Sigmoid colon (tissue), 7 donors: ENCODE data around the gene CROT. TPM values are rescaled to one million over a fixed set of nuclear protein-coding genes. Genes with fewer than 3 reads are reported as not detected.

ENCODE experiments used
- DNase-seq: peaks from one replicate; pipeline ENCODE4 v3.0.0-alpha.2; 2019
- H3K27ac ChIP-seq, 4 donors: fragments of 200-600 bp; sonication (generic); one replicate each; pipeline ENCODE4 v1.5.1; 2016 to 2019; ENCODE audit warnings: mild to moderate bottlenecking in 1 of 4
- H3K27me3 ChIP-seq, 3 donors: fragments of 200-600 bp; sonication (generic); one replicate each; pipeline ENCODE4 v1.5.1; 2019; ENCODE audit warnings: mild to moderate bottlenecking in 1 of 3
- H3K36me3 ChIP-seq, 4 donors: fragments of 200-600 bp; sonication (generic); one replicate each; pipeline ENCODE4 v1.5.1; 2016 to 2019
- H3K4me1 ChIP-seq, 4 donors: fragments of 200-600 bp; sonication (generic); one replicate each; pipeline ENCODE4 v1.5.1; 2017 to 2019
- H3K4me3 ChIP-seq, 4 donors: fragments of 200-600 bp; sonication (generic); one replicate each; pipeline ENCODE4 v1.5.1; 2017 to 2019; ENCODE audit warnings: mild to moderate bottlenecking in 2 of 4, moderate library complexity in 1 of 4
- H3K9me3 ChIP-seq, 4 donors: fragments of 200-600 bp in 3 of 4; sonication (generic) in 3 of 4; one replicate each; pipeline versions ENCODE4 v1.5.1 to v1.6.1; 2013 to 2019
- EP300 ChIP-seq, 4 donors: sonication (generic); formaldehyde crosslinking; IDR thresholded peaks; one replicate each; pipeline ENCODE4 v1.6.1; 2017; ENCODE audit warnings: antibody characterized with exemption in 4 of 4
- POLR2A ChIP-seq, 2 donors: fragments of 450-650 bp; IDR thresholded peaks; one replicate each; pipeline ENCODE4 v1.6.1; 2016; ENCODE audit warnings: antibody characterized with exemption in 2 of 2, mild to moderate bottlenecking in 2 of 2, moderate library complexity in 2 of 2
- POLR2AphosphoS5 ChIP-seq, 4 donors: sonication (generic); formaldehyde crosslinking; IDR thresholded peaks; one replicate each; pipeline ENCODE4 v1.6.1; 2017; ENCODE audit warnings: antibody characterized with exemption in 4 of 4
- WGBS, 2 donors: extraction: QIAGEN DNeasy Blood & Tissue Kit; methylation state at CpG; one replicate each; pipeline ENCODE4 v1.1.7; 2013; 5-methylcytosine and 5-hydroxymethylcytosine counted together
- intact Hi-C: fragments of 100-400 bp; cut with DNase I; formaldehyde crosslinking; loops from one replicate; pipeline ENCODE4 v1.15.1; 2023
- polyA plus RNA-seq, 3 donors: library from polyadenylated mRNA; stranded (reverse); fragments of 200-250 nt; gene quantifications; one replicate each; pipeline ENCODE4 v1.2.3, GENCODE V29; 2013
- total RNA-seq, 4 donors: library from RNA; depleted of rRNA; stranded (reverse); fragments of >200 nt; gene quantifications; one replicate each; pipeline ENCODE4 v1.1.0, GENCODE V29; 2016
- TF ChIP-seq, protein P1 (sequence below), 4 experiments: fragments of 450-650 bp in 3 of 4; fragments of 200-600 bp in 1 of 4; IDR thresholded peaks; one replicate each; pipeline ENCODE4 v1.5.1; 2016 to 2019; ENCODE audit warnings: antibody characterized with exemption in 4 of 4, mild to moderate bottlenecking in 3 of 4, moderate library complexity in 2 of 4
- donor health status: healthy with polysubstance abuse.
- donor health status: Bipolar disorder and iron deficiency.
- donor health status: healthy.

CROT gene
- total and polyA plus RNA-seq, 7 donors: 11.9 to 15.6 (median 13.9) TPM

DNA sequence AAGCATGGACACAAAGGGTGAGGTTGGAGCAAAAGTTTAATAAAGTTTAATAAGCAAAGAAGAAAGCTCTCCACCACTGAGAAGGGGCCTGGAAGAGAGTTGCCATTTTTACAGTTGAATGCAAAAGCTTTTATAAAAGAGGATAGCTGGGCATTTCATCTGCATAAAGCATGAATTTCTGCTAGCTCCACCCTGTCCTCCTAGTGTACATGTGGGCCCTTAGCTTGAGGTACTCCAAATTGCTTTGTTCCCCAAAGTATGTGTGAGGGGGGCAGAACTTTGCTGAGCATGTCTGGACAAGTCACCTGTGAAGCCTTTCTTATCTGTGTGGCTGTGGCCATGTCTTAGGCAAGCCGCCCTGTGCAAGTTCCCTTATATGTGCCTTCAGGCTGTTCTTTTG lies 22.6 kb upstream of the CROT start:
- no peak for TF ChIP-seq POLR2A (IDR thresholded peaks at IDR 0.05)
- TF ChIP-seq POLR2AphosphoS5 (IDR thresholded peaks at IDR 0.05): no peak
- no peak for TF ChIP-seq EP300 (IDR thresholded peaks at IDR 0.05)
- TF ChIP-seq, protein P1, sequence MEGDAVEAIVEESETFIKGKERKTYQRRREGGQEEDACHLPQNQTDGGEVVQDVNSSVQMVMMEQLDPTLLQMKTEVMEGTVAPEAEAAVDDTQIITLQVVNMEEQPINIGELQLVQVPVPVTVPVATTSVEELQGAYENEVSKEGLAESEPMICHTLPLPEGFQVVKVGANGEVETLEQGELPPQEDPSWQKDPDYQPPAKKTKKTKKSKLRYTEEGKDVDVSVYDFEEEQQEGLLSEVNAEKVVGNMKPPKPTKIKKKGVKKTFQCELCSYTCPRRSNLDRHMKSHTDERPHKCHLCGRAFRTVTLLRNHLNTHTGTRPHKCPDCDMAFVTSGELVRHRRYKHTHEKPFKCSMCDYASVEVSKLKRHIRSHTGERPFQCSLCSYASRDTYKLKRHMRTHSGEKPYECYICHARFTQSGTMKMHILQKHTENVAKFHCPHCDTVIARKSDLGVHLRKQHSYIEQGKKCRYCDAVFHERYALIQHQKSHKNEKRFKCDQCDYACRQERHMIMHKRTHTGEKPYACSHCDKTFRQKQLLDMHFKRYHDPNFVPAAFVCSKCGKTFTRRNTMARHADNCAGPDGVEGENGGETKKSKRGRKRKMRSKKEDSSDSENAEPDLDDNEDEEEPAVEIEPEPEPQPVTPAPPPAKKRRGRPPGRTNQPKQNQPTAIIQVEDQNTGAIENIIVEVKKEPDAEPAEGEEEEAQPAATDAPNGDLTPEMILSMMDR (IDR thresholded peaks at IDR 0.05): no peak
- DNase-seq: no peak
- Histone ChIP-seq H3K9me3 (peaks cover 0 to 11% (median 9%) of the 10 kb centered on the region in 4 donors), H3K27ac (no peak overlapping the region), H3K27me3 (no peaks in the 10 kb centered on the region), H3K4me1 (no peaks in the 10 kb centered on the region), H3K4me3 (no peak overlapping the region), H3K36me3 (peaks cover 0 to 27% (median 0%) of the 10 kb centered on the region in 4 donors)
- WGBS, 2 donors: 97 to 98% methylated on average over 1 of the region's 1 CpG
- intact Hi-C loops: no loop called here

DNA sequence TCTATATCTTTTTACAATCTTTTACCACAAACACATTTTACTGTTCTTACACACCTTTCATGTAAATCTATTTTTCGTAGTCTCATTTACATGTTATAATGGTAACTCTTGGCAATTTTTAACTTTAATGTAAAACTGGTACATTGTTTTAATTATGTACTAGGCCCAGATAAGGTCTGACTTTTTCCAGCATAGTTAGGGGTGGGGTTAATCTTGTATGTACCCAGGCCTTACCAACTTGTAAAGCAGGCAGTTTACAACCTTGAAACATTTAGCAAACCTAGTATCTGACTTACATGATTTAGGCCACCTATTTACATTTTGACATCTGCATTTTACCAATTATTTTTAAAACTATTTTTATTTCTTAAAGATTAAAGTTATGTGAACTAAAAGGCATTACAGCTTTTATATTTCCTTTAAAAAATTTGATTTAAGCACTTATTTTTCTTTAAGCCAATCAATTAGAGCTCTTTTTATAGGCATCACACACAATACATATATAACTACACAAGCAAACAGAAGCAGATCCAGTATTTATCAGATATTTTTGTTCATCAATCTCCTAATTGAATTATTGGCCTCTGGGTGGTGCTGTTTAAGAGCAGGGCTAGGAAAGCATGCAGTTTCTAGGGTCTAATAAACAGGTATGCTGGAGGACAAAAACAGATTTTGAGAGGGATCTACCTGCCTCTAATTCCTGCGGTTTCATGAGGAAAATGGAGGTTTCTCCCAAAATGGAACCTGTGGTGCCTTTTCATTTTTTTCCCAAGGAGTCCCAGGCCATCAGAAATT lies 19.7 kb upstream of the CROT start:
- WGBS, 2 donors: 68 to 89% methylated on average over 2 of the region's 2 CpGs
- H3K9me3 ChIP-seq: peaks cover 11 to 26% (median 22%) of the 10 kb centered on the region in 4 donors

DNA sequence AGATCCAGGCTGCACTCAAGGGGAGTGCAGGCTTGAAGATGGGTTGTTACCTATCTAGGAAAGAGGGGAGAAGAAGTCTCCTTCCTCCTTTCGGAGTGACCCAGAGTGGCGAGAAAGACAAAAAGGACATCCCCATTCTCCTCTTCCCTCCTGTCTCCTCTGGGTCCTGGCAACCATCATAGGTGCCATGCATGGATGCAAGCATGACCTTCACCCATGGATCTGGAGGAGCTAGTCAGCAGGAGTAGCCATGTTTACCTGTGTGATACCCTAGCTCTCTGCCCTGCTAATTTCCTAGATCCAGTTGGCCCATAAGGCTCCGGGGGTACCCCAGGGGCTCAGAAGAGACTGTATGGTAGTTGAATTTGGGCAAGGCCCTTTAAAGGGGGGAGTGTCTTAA lies 17.2 kb upstream of the CROT start:
- Histone ChIP-seq H3K4me1 (no peaks in the 10 kb centered on the region), H3K27me3 (no peaks in the 10 kb centered on the region), H3K36me3 (peaks cover 0 to 39% (median 4%) of the 10 kb centered on the region in 4 donors), H3K4me3 (no peak overlapping the region), H3K9me3 (peaks cover 11 to 25% (median 21%) of the 10 kb centered on the region in 4 donors), H3K27ac (no peak overlapping the region)
- no peak for DNase-seq
- WGBS, 2 donors: 96 to 99% methylated on average over 3 of the region's 3 CpGs
- TF ChIP-seq POLR2AphosphoS5 (IDR thresholded peaks at IDR 0.05) (no peak), EP300 (IDR thresholded peaks at IDR 0.05) (no peak), POLR2A (IDR thresholded peaks at IDR 0.05) (no peak)
- TF ChIP-seq, protein P1 (IDR thresholded peaks at IDR 0.05): no peak
- intact Hi-C loops: no loop called here

More for the DNA sequence above, 19.7 kb upstream of the CROT start:
- Histone ChIP-seq H3K27ac (no peak overlapping the region), H3K4me1 (no peaks in the 10 kb centered on the region), H3K27me3 (no peaks in the 10 kb centered on the region), H3K36me3 (peaks cover 0 to 47% (median 4%) of the 10 kb centered on the region in 4 donors), H3K4me3 (no peak overlapping the region)
- no peak for DNase-seq
- intact Hi-C loops: no loop called here
- TF ChIP-seq POLR2A (IDR thresholded peaks at IDR 0.05) (no peak), POLR2AphosphoS5 (IDR thresholded peaks at IDR 0.05) (no peak), EP300 (IDR thresholded peaks at IDR 0.05) (no peak)
- TF ChIP-seq, protein P1 (IDR thresholded peaks at IDR 0.05): no peak

DNA sequence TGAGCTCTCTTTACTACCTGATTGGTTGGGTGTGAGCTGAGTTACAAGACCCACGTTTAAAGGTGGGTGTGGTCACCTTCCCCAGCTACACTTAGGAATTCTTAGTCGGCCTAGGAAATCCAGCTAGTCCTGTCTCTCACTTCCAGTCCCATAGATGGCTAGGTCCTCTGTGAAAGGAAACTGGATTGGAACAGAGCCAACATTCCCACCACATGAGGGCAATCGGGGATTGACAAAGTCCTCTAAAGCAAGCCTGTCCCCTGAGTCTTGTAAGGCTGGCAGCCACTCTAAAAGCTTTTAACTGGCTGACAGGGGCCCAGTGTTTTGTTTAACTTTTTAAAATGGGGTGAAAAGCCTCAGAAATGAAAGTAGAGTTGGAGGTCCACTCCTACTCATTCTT lies 15.1 kb upstream of the CROT start:
- no peak overlapping the region for H3K4me3 ChIP-seq
- no peak overlapping the region for H3K27ac ChIP-seq
- intact Hi-C loops: no loop called here
- peaks cover 11 to 25% (median 21%) of the 10 kb centered on the region in 4 donors for H3K9me3 ChIP-seq
- H3K4me1 ChIP-seq: no peaks in the 10 kb centered on the region
- no peaks in the 10 kb centered on the region for H3K27me3 ChIP-seq
- DNase-seq: no peak
- TF ChIP-seq, protein P1 (IDR thresholded peaks at IDR 0.05): no peak
- TF ChIP-seq EP300 (IDR thresholded peaks at IDR 0.05): no peak
- TF ChIP-seq POLR2A (IDR thresholded peaks at IDR 0.05): no peak
- TF ChIP-seq POLR2AphosphoS5 (IDR thresholded peaks at IDR 0.05): no peak
- H3K36me3 ChIP-seq: peaks cover 0 to 25% (median 4%) of the 10 kb centered on the region in 4 donors
- 47 to 67% methylated on average over 3 of the region's 3 CpGs for WGBS, 2 donors
